ENCODE measurements around the gene TEAD1.

The TEAD1 gene

DNA sequence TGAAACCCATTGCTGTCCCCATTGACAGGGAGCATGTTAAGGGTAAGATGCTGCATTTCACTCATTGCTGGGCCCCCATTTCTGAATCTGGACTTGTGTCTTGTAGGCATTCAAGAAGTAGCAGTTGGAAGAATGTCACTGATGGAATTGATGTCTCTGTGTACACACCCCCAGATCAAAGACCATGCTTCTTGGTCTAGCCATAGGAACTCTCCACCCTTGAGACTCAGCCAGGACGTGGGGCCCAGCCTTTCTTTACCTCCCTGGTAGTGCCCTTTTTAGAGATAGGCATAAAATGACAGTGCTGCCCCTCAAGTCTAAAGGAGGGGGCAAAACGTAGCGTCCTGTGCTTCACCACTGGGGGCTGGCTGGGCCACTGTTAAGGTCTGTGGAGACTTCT, 135.1 kb downstream of the TEAD1 start:
- no peak for FAIRE-seq
- DNase-seq (ENCODE audit: insufficient read length, low spot score): no peak
- TF ChIP-seq, protein P1, sequence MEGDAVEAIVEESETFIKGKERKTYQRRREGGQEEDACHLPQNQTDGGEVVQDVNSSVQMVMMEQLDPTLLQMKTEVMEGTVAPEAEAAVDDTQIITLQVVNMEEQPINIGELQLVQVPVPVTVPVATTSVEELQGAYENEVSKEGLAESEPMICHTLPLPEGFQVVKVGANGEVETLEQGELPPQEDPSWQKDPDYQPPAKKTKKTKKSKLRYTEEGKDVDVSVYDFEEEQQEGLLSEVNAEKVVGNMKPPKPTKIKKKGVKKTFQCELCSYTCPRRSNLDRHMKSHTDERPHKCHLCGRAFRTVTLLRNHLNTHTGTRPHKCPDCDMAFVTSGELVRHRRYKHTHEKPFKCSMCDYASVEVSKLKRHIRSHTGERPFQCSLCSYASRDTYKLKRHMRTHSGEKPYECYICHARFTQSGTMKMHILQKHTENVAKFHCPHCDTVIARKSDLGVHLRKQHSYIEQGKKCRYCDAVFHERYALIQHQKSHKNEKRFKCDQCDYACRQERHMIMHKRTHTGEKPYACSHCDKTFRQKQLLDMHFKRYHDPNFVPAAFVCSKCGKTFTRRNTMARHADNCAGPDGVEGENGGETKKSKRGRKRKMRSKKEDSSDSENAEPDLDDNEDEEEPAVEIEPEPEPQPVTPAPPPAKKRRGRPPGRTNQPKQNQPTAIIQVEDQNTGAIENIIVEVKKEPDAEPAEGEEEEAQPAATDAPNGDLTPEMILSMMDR (IDR thresholded peaks at IDR 0.05; ENCODE audit: insufficient read depth, missing control alignments): no peak

DNA sequence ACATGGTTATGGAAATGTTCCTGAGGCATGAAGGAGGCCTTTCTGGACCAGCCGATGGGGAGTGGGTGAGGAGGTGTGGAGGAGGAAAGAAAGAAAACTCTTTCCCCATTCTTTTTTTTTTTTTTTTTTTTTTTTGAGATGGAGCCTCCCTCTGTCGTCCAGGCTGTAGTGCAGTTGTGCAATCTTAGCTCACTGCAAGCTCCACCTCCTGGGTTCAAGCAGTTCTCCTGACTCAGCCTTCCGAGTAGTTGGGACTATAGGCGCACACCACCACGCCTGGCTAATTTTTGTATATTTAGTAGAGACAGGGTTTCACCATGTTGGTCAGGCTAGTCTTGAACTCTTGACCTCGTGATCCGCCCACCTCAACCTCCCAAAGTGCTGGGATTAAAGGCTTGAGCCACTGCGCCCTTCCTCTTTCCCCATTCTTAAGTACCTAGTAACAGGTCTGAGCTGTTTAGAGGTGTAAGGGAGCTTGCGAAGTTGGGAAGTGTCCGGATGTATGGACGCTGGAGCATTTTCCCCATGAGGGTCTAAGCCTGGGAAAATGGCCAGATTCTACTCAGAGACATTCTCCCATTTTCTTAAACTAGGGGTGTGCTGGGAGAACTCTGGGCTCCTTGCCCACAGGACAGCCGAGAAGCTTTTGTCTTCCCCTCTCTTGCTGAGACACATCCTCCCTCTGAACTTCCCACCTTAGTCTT, 135.8 kb downstream of the TEAD1 start:
- no peak for DNase-seq (ENCODE audit: insufficient read length, low spot score)

DNA sequence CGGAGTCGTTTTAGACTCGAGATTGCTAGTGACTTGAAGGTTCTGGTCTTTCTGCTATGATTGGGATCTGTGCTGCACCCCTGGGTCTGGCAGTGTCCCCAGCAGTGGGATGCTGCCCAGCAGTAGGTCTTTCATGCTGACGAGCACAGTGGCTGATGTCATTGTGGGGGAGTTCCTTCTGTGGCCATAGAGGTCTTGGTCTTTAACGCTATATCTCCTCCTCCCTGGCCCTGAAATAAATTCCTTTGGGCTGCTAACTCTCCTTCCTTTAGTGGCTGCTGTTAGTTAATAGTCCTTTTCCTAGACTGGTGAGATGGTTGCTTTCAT, 136.3 kb downstream of the TEAD1 start:
- TF ChIP-seq, protein P1 (IDR thresholded peaks at IDR 0.05; ENCODE audit: insufficient read depth, missing control alignments): no peak
- DNase-seq (ENCODE audit: insufficient read length, low spot score): no peak
- FAIRE-seq: no peak

More for the DNA sequence above, 135.8 kb downstream of the TEAD1 start:
- TF ChIP-seq, protein P1 (IDR thresholded peaks at IDR 0.05; ENCODE audit: insufficient read depth, missing control alignments): no peak
- no peak for FAIRE-seq

DNA sequence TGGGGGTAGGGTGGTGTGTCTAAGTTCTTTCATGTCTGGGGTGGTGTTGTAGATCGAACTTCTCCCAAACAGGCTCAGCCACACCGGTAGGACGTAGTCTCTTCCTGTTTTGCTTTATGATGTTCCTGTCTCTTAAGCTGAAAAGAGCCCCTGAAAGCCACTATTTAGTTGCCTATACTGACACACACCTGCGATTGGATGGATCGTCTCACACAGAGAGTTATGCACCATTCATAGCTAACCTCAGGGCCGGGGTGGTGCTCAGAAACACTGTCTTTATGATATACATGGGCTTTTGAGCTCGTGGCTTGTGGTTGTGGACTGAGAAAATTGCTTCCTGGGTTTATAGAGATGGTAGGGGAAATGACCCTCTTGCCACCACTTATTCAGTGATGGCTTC, 137.6 kb downstream of the TEAD1 start:
- no peak for DNase-seq (ENCODE audit: insufficient read length, low spot score)
- TF ChIP-seq, protein P1 (IDR thresholded peaks at IDR 0.05; ENCODE audit: insufficient read depth, missing control alignments): no peak
- FAIRE-seq: no peak

DNA sequence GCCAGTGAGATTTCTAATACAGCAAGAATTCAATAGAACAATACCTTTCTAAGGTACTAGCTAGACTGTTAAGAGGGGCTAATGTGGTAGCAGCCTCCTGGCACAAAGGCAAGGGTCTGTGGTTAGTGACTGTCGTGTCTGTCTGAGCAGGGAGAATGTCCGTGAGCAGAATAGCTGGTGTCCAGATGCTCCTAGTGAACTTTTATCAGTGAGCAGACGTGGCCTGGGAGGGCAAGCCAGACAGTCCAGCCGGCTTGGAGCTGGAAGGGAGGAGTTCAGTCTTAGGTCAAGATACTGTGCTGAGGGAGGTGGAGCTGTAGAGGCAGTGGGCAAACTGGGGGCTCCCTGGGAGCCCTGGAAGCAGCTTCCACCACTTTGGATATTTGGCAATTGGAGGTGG, 138.6 kb downstream of the TEAD1 start:
- no peak for DNase-seq (ENCODE audit: insufficient read length, low spot score)
- TF ChIP-seq, protein P1 (IDR thresholded peaks at IDR 0.05; ENCODE audit: insufficient read depth, missing control alignments): no peak
- no peak for FAIRE-seq

DNA sequence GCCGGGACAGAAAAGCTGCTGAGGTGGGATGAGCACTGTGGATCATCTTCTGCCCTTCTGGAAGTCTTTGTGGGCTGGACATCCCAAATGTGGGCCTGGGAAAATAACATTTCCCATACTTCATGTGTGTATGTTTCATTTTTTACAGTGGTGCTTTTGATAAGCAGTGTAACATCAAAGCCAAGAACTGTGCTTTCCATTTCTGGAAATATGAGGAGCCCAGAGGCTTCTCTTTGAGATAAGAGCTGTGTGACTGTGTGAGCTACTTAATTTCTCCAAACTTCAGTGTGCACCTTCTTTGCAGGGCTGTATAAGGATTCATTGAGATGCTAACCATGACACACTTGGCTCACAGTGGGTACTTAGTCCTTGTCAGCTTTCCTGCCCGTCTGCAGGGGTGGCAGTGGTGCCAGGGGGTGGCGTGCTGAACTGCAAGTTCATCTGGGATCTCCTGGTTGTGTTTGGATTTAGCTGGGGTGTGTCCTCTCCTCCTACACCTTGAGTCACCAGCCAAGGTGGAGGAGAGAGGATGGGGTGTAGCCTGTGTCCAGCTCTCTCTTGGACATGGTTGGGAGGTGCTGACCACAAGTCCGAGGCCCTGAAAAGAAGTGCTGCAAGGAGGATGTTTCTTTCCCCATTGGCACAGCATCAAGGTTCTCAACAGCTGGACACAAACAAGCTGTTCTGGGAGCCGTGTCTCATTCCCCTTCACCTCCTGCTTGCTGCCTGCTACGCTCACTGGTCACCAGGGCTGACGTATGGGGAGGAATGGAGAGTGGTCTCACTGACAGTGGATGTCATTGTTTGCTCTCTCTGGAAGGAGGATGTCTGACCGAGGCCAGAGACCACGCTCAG, 139.4 kb downstream of the TEAD1 start:
- TF ChIP-seq, protein P1 (IDR thresholded peaks at IDR 0.05; ENCODE audit: insufficient read depth, missing control alignments): no peak
- DNase-seq (ENCODE audit: insufficient read length, low spot score): no peak
- no peak for FAIRE-seq

DNA sequence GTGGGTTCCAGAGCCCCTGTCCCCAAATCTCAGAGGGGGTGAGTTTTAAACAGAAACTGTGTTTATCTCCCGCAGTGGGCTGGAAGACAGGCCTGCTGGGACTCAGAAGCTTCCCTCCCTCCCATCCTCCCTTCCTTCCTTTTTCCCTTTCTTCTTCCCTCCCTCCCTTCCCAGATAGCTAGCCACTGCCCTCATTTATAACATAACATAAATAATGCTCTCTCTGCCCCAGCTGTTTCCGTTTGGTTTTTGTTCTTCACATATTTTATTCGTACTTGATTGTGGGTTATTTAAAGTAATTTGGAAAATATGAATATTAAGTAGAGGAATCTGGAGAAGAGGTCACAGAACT, 140.9 kb downstream of the TEAD1 start:
- FAIRE-seq (no peak), DNase-seq (ENCODE audit: insufficient read length, low spot score) (no peak)
- TF ChIP-seq, protein P1 (IDR thresholded peaks at IDR 0.05; ENCODE audit: insufficient read depth, missing control alignments): no peak
